SK-N-MC (cell line): ENCODE measurements around the gene TDRD6.

ENCODE experiments used
- EZH2 ChIP-seq: fragments of 200-600 bp; sonication (generic); IDR thresholded peaks from one replicate; pipeline ENCODE4 v1.6.1; 2017; ENCODE audit warnings: antibody characterized with exemption
- FOXP2 ChIP-seq: optimal IDR thresholded peaks from 2 replicates; pipeline ENCODE3; 2011; ENCODE audit warnings: mild to moderate bottlenecking, moderate library complexity; ENCODE audit not compliant: insufficient read depth; ENCODE audit errors: extremely low read length, control extremely low read depth
- POLR2AphosphoS5 ChIP-seq: IDR thresholded peaks from 2 replicates; pipeline ENCODE4 v1.6.1; 2012; ENCODE audit warnings: mild to moderate bottlenecking, low read depth, low read length, borderline replicate concordance

DNA sequence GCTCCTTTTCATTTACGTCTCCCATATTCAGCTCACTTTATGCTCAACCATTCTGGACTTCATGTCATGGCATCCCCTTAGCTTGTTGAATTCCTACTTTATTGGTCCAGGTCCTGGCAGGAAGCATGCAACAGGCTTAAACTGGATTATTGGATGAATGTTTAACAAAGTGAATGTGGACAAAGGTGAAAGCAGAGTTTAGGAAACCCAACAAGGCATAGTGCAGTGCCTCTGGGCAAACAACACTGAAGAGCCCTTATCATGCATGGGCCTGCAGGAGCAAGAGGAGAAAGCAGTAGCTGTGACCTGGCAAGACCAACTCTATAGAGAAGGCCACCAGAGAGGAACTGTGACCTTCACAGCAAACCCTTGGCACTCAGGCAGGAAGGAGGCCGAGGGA is 53.8 kb downstream of the TDRD6 start:
- TF ChIP-seq EZH2 (no peak), POLR2AphosphoS5 (no peak), FOXP2 (no peak)
